HG03280 (cell line): ENCODE measurements around the gene LDLRAP1.
A peak's percentile ranks its signal among the peaks of the same experiment; 100 is the strongest.
"Not testable (repeated sequence)": the region's sequence is repeated elsewhere in the genome, so short reads cannot be mapped to it uniquely, and the experiment has no call there.

Experiments used
- ATAC-seq: cut with Tn5 transposase; IDR thresholded peaks from one replicate; pipeline ENCODE4 v1.9.1; 2021; ENCODE audit warnings: mild to moderate bottlenecking, moderate library complexity; ENCODE audit not compliant: unreplicated experiment

The LDLRAP1 gene

GRCh38 chr1:25543425-25544242 is at the start of gene LDLRAP1:
LDLRAP1 (plus strand) TSS chr1:25543606; CDS start chr1:25543699, 93 bp downstream.
- ATAC-seq, result peak; percentile 89

GRCh38 chr1:25494952-25495351 is 48.5 kb upstream of the LDLRAP1 start:
- ATAC-seq, result no peak

- no peak for ATAC-seq
These were observed 42.7 kb upstream of the LDLRAP1 start for GRCh38 chr1:25500694-25501093.

- no peak for ATAC-seq
These were observed 42.0 kb upstream of the LDLRAP1 start for GRCh38 chr1:25501235-25502058.

GRCh38 chr1:25502957-25503356 is 40.4 kb upstream of the LDLRAP1 start:
- ATAC-seq, result no peak

- ATAC-seq, result no peak
These were observed 39.6 kb upstream of the LDLRAP1 start for GRCh38 chr1:25503551-25504426.

- ATAC-seq, result no peak
These were observed 38.5 kb upstream of the LDLRAP1 start for GRCh38 chr1:25504706-25505595.

GRCh38 chr1:25505656-25506385 is 37.6 kb upstream of the LDLRAP1 start:
- no peak for ATAC-seq

GRCh38 chr1:25506566-25507463 is 36.6 kb upstream of the LDLRAP1 start:
- not testable (repeated sequence) for ATAC-seq

- ATAC-seq, result no peak
These were observed 29.7 kb upstream of the LDLRAP1 start for GRCh38 chr1:25513666-25514065.

GRCh38 chr1:25515033-25515432 is 28.4 kb upstream of the LDLRAP1 start:
- ATAC-seq, result no peak

- no peak for ATAC-seq
These were observed 26.7 kb upstream of the LDLRAP1 start for GRCh38 chr1:25516686-25517085.

- ATAC-seq, result no peak
These were observed 25.7 kb upstream of the LDLRAP1 start for GRCh38 chr1:25517476-25518394.

GRCh38 chr1:25519624-25520023 is 23.8 kb upstream of the LDLRAP1 start:
- no peak for ATAC-seq

GRCh38 chr1:25520446-25521061 is 22.9 kb upstream of the LDLRAP1 start:
- no peak for ATAC-seq

GRCh38 chr1:25522031-25522655 is 21.3 kb upstream of the LDLRAP1 start:
- no peak for ATAC-seq
